Smooth muscle cell (in vitro differentiated cells): ENCODE results near the gene RNF222. TPM values are rescaled to one million over a fixed set of nuclear protein-coding genes. Genes with fewer than 3 reads are reported as not detected.

Experiments used
- DNase-seq: peaks from one replicate; lab custom pipeline; 2025; ENCODE audit not compliant: unreplicated experiment; lab: John Stamatoyannopoulos, UW
- H2AFZ ChIP-seq: fragments of 200-600 bp; sonication (generic); 2 replicates; pipeline ENCODE4 v1.6.0; 2016; ENCODE audit warnings: antibody characterized with exemption, low read depth, mild to moderate bottlenecking
- H3F3A ChIP-seq: fragments of 200-600 bp; sonication (generic); 2 replicates; pipeline ENCODE4 v1.6.0; 2017; ENCODE audit warnings: antibody characterized with exemption, low read depth
- H3K27ac ChIP-seq: fragments of 200-600 bp; sonication (generic); 2 replicates; pipeline ENCODE4 v1.5.1; 2016; ENCODE audit warnings: low read depth, mild to moderate bottlenecking
- H3K27me3 ChIP-seq: fragments of 200-600 bp; sonication (generic); 2 replicates; pipeline ENCODE4 v1.6.1; 2016; ENCODE audit warnings: low read depth, mild to moderate bottlenecking
- H3K36me3 ChIP-seq: fragments of 200-600 bp; sonication (generic); 2 replicates; pipeline ENCODE4 v1.5.1; 2016; ENCODE audit warnings: low read depth
- H3K4me1 ChIP-seq: fragments of 200-600 bp; sonication (generic); 2 replicates; pipeline ENCODE4 v1.5.1; 2016; ENCODE audit warnings: low read depth
- H3K4me2 ChIP-seq: fragments of 200-600 bp; sonication (generic); 2 replicates; pipeline ENCODE4 v1.6.0; 2016; ENCODE audit warnings: mild to moderate bottlenecking
- H3K4me3 ChIP-seq: fragments of 200-600 bp; sonication (generic); 2 replicates; pipeline ENCODE4 v1.5.1; 2016; ENCODE audit warnings: mild to moderate bottlenecking
- H3K79me2 ChIP-seq: fragments of 200-600 bp; sonication (generic); 2 replicates; pipeline ENCODE4 v1.6.0; 2016; ENCODE audit warnings: low read depth, mild to moderate bottlenecking
- H3K9ac ChIP-seq: fragments of 200-600 bp; sonication (generic); 2 replicates; pipeline ENCODE4 v1.6.0; 2016; ENCODE audit warnings: low read depth
- H3K9me3 ChIP-seq: fragments of 200-600 bp; sonication (generic); replicated peaks from 2 replicates; pipeline ENCODE4 v1.5.1; 2016; ENCODE audit warnings: low read depth
- H4K20me1 ChIP-seq: fragments of 200-600 bp; sonication (generic); 2 replicates; pipeline ENCODE4 v1.6.0; 2016; ENCODE audit warnings: low read depth
- WGBS: methylation state at CpG from one replicate; pipeline ENCODE4 v1.1.7; 2016; ENCODE audit warnings: low lambda C conversion rate; 5-methylcytosine and 5-hydroxymethylcytosine counted together
- polyA plus RNA-seq: library from polyadenylated mRNA; unstranded; fragments of >200 nt; fragmentation: Nextera tagmentation; extraction: Ambion mirVana; gene quantifications from 2 replicates; pipeline ENCODE4 v1.2.1, GENCODE V29; 2016
- total RNA-seq: library from RNA; depleted of rRNA; stranded (reverse); fragments of >200 nt; gene quantifications from 2 replicates; pipeline ENCODE4 v1.2.3, GENCODE V29; 2014
- TF ChIP-seq, protein P1 (sequence below): fragments of 200-600 bp; sonication (generic); IDR thresholded peaks from 2 replicates; pipeline ENCODE4 v1.5.1; 2017; ENCODE audit warnings: borderline replicate concordance, mild to moderate bottlenecking, antibody characterized with exemption; ENCODE audit not compliant: insufficient read depth, poor library complexity, severe bottlenecking

The RNF222 gene, protein sequence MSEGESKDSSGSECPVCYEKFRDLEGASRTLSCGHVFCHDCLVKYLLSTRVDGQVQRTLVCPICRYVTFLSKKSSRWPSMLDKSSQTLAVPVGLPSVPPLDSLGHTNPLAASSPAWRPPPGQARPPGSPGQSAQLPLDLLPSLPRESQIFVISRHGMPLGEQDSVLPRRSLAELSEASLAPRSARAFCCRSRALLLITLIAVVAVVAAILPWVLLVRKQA
- total RNA-seq (0.54 and 1.6 TPM in 2 replicates), polyA plus RNA-seq (0.32 and 0.49 TPM in 2 replicates)

GRCh38 chr17:8397636-8398035, at the start of gene RNF222:
Gene RNF222 (minus strand): TSS chr17:8397827. CDS start chr17:8393461, 4,366 bp downstream.
- Histone ChIP-seq H4K20me1 (no peaks in the 10 kb centered on the region), H3K79me2 (no peaks in the 10 kb centered on the region), H2AFZ (no peak within 1 kb of the TSS), H3K4me3 (no peak within 1 kb of the TSS), H3K36me3 (no peaks in the 10 kb centered on the region), H3F3A (no peaks in the 10 kb centered on the region), H3K4me2 (no peak within 1 kb of the TSS), H3K9ac (no peak within 1 kb of the TSS), H3K9me3 (no peaks in the 10 kb centered on the region), H3K27ac (no peak within 1 kb of the TSS), H3K4me1 (no peaks in the 10 kb centered on the region), H3K27me3 (peaks cover 8% of the 10 kb centered on the region)
- DNase-seq = no peak
- TF ChIP-seq, protein P1, sequence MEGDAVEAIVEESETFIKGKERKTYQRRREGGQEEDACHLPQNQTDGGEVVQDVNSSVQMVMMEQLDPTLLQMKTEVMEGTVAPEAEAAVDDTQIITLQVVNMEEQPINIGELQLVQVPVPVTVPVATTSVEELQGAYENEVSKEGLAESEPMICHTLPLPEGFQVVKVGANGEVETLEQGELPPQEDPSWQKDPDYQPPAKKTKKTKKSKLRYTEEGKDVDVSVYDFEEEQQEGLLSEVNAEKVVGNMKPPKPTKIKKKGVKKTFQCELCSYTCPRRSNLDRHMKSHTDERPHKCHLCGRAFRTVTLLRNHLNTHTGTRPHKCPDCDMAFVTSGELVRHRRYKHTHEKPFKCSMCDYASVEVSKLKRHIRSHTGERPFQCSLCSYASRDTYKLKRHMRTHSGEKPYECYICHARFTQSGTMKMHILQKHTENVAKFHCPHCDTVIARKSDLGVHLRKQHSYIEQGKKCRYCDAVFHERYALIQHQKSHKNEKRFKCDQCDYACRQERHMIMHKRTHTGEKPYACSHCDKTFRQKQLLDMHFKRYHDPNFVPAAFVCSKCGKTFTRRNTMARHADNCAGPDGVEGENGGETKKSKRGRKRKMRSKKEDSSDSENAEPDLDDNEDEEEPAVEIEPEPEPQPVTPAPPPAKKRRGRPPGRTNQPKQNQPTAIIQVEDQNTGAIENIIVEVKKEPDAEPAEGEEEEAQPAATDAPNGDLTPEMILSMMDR = no peak
- WGBS = 75% methylated on average over 13 of the region's 13 CpGs

- Histone ChIP-seq H3K36me3 (peaks cover 35% of the 10 kb centered on the region), H4K20me1 (peaks cover 100% of the 10 kb centered on the region), H3F3A (no peaks in the 10 kb centered on the region), H3K79me2 (peaks cover 71% of the 10 kb centered on the region), H3K27me3 (no peaks in the 10 kb centered on the region), H3K9ac (no peak overlapping the region), H3K9me3 (no peaks in the 10 kb centered on the region), H3K27ac (no peak overlapping the region), H3K4me1 (peaks cover 5% of the 10 kb centered on the region), H2AFZ (no peak overlapping the region), H3K4me3 (no peak overlapping the region), H3K4me2 (no peak overlapping the region)
- 66% methylated on average over 4 of the region's 4 CpGs for WGBS
- TF ChIP-seq, protein P1 = no peak
- DNase-seq = no peak
Observed at GRCh38 chr17:8445536-8445935, 47.9 kb upstream of the RNF222 start.

GRCh38 chr17:8444494-8444893, 46.9 kb upstream of the RNF222 start:
- Histone ChIP-seq H3K4me3 (no peak overlapping the region), H2AFZ (no peak overlapping the region), H4K20me1 (peaks cover 100% of the 10 kb centered on the region), H3K9ac (no peak overlapping the region), H3K27me3 (no peaks in the 10 kb centered on the region), H3K4me1 (peaks cover 5% of the 10 kb centered on the region), H3K4me2 (no peak overlapping the region), H3K79me2 (peaks cover 81% of the 10 kb centered on the region), H3K27ac (no peak overlapping the region), H3F3A (no peaks in the 10 kb centered on the region), H3K36me3 (peaks cover 32% of the 10 kb centered on the region), H3K9me3 (no peaks in the 10 kb centered on the region)
- DNase-seq = no peak
- TF ChIP-seq, protein P1 = no peak
- WGBS = 81% methylated on average over 4 of the region's 4 CpGs

GRCh38 chr17:8443756-8444155, 46.1 kb upstream of the RNF222 start:
- TF ChIP-seq, protein P1 = no peak
- WGBS = 93% methylated on average over 7 of the region's 7 CpGs
- Histone ChIP-seq H3K27ac (no peak overlapping the region), H3K4me1 (peaks cover 5% of the 10 kb centered on the region), H4K20me1 (peaks cover 100% of the 10 kb centered on the region), H3K36me3 (peaks cover 25% of the 10 kb centered on the region), H3K79me2 (peaks cover 89% of the 10 kb centered on the region), H2AFZ (no peak overlapping the region), H3K4me3 (no peak overlapping the region), H3K4me2 (no peak overlapping the region), H3K27me3 (no peaks in the 10 kb centered on the region), H3K9ac (no peak overlapping the region), H3K9me3 (no peaks in the 10 kb centered on the region), H3F3A (no peaks in the 10 kb centered on the region)
- no peak for DNase-seq
